Lower leg skin (tissue), 3 donors: ENCODE data around the gene IL1A.

Experiments used
- CTCF ChIP-seq, 3 donors: fragments of 450-650 bp; IDR thresholded peaks; one replicate each; pipeline ENCODE4 v1.5.1; 2016; ENCODE audit warnings: antibody characterized with exemption in 3 of 3, mild to moderate bottlenecking in 3 of 3, moderate library complexity in 2 of 3
- POLR2A ChIP-seq, 2 donors: fragments of 450-650 bp; IDR thresholded peaks; one replicate each; pipeline ENCODE4 v1.6.1; 2016 to 2017; ENCODE audit warnings: antibody characterized with exemption in 2 of 2, mild to moderate bottlenecking in 1 of 2, moderate library complexity in 1 of 2

- TF ChIP-seq CTCF (IDR thresholded peaks at IDR 0.05) (no peak), POLR2A (IDR thresholded peaks at IDR 0.05) (no peak)
Measured at GRCh38 chr2:112831513-112831845, 47.2 kb upstream of the IL1A start.
